Sigmoid colon (tissue), 4 donors: Measurements from ENCODE around the gene PM20D1.

Experiments used
- EP300 ChIP-seq, 4 donors: sonication (generic); formaldehyde crosslinking; IDR thresholded peaks; one replicate each; pipeline ENCODE4 v1.6.1; 2017; ENCODE audit warnings: antibody characterized with exemption in 4 of 4
- POLR2A ChIP-seq, 2 donors: fragments of 450-650 bp; IDR thresholded peaks; one replicate each; pipeline ENCODE4 v1.6.1; 2016; ENCODE audit warnings: antibody characterized with exemption in 2 of 2, mild to moderate bottlenecking in 2 of 2, moderate library complexity in 2 of 2
- POLR2AphosphoS5 ChIP-seq, 4 donors: sonication (generic); formaldehyde crosslinking; IDR thresholded peaks; one replicate each; pipeline ENCODE4 v1.6.1; 2017; ENCODE audit warnings: antibody characterized with exemption in 4 of 4
- TF ChIP-seq, protein P1 (sequence below), 4 experiments: fragments of 450-650 bp in 3 of 4; fragments of 200-600 bp in 1 of 4; IDR thresholded peaks; one replicate each; pipeline ENCODE4 v1.5.1; 2016 to 2019; ENCODE audit warnings: antibody characterized with exemption in 4 of 4, mild to moderate bottlenecking in 3 of 4, moderate library complexity in 2 of 4

DNA sequence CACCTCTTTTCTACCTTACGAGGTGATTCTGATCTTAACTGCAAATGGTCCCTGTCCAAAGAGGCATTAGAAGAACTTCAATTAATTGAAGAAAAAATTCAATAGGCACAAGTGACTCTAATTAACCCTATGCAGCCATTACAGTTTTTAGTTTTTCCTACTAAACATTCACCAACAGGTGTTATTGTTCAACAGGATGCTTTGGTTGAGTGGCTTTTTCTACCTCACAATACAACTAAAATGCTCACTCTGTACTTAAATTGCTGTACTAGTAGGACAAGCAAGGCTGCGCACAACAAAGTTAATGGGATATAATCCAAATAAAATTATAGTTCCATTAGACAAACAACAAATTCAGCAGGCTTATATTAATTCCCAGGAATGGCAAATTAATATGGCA, 11.6 kb upstream of the PM20D1 start:
- TF ChIP-seq, protein P1, sequence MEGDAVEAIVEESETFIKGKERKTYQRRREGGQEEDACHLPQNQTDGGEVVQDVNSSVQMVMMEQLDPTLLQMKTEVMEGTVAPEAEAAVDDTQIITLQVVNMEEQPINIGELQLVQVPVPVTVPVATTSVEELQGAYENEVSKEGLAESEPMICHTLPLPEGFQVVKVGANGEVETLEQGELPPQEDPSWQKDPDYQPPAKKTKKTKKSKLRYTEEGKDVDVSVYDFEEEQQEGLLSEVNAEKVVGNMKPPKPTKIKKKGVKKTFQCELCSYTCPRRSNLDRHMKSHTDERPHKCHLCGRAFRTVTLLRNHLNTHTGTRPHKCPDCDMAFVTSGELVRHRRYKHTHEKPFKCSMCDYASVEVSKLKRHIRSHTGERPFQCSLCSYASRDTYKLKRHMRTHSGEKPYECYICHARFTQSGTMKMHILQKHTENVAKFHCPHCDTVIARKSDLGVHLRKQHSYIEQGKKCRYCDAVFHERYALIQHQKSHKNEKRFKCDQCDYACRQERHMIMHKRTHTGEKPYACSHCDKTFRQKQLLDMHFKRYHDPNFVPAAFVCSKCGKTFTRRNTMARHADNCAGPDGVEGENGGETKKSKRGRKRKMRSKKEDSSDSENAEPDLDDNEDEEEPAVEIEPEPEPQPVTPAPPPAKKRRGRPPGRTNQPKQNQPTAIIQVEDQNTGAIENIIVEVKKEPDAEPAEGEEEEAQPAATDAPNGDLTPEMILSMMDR (IDR thresholded peaks at IDR 0.05): no peak
- no peak for TF ChIP-seq POLR2A (IDR thresholded peaks at IDR 0.05)
- no peak for TF ChIP-seq EP300 (IDR thresholded peaks at IDR 0.05)
- TF ChIP-seq POLR2AphosphoS5 (IDR thresholded peaks at IDR 0.05): no peak
